Myocyte (in vitro differentiated cells): ENCODE data around the gene HSPA12A. TPM values are rescaled to one million over a fixed set of nuclear protein-coding genes. Genes with fewer than 3 reads are reported as not detected.
A peak's percentile ranks its signal among the peaks of the same experiment; 100 is the strongest.

Experiments
- DNase-seq: peaks from one replicate; pipeline ENCODE4 v3.0.0-alpha.2; 2012; ENCODE audit warnings: low read depth
- total RNA-seq: library from RNA; depleted of rRNA; stranded (reverse); fragments of >200 nt; gene quantifications from 2 replicates; pipeline ENCODE4 v1.2.3, GENCODE V29; 2014

The HSPA12A gene
- total RNA-seq, 1 donor from 2014 or later: 7.8 TPM

- DNase-seq: no peak
Observed at GRCh38 chr10:116694243-116694926, 48.0 kb downstream of the HSPA12A start.

GRCh38 chr10:116692225-116692624 lies 50.1 kb downstream of the HSPA12A start:
- no peak for DNase-seq

- peak; percentile 50 for DNase-seq
Observed at GRCh38 chr10:116691635-116692034, 50.7 kb downstream of the HSPA12A start.

- peak; percentile 28 for DNase-seq
Observed at GRCh38 chr10:116690356-116691322, 51.7 kb downstream of the HSPA12A start.

- no peak for DNase-seq
Observed at GRCh38 chr10:116689744-116690143, 52.6 kb downstream of the HSPA12A start.

GRCh38 chr10:116688741-116689495 lies 53.4 kb downstream of the HSPA12A start:
- no peak for DNase-seq

GRCh38 chr10:116688241-116688711 lies 54.1 kb downstream of the HSPA12A start:
- peak; percentile 77 for DNase-seq

GRCh38 chr10:116687633-116688032 lies 54.7 kb downstream of the HSPA12A start:
- no peak for DNase-seq

- DNase-seq: no peak
Observed at GRCh38 chr10:116686632-116687031, 55.7 kb downstream of the HSPA12A start.

- no peak for DNase-seq
Observed at GRCh38 chr10:116685807-116686206, 56.6 kb downstream of the HSPA12A start.

GRCh38 chr10:116684781-116685180 lies 57.6 kb downstream of the HSPA12A start:
- no peak for DNase-seq

GRCh38 chr10:116683821-116684220 lies 58.5 kb downstream of the HSPA12A start:
- no peak for DNase-seq

- no peak for DNase-seq
Observed at GRCh38 chr10:116683166-116683565, 59.2 kb downstream of the HSPA12A start.

GRCh38 chr10:116679351-116679750 lies 63.0 kb downstream of the HSPA12A start:
- no peak for DNase-seq

GRCh38 chr10:116676633-116677032 lies 65.7 kb downstream of the HSPA12A start:
- DNase-seq: no peak

- no peak for DNase-seq
Observed at GRCh38 chr10:116676118-116676517, 66.2 kb downstream of the HSPA12A start.

GRCh38 chr10:116674901-116675423 lies 67.4 kb downstream of the HSPA12A start:
- DNase-seq: no peak

- no peak for DNase-seq
Observed at GRCh38 chr10:116673866-116674265, 68.5 kb downstream of the HSPA12A start.

GRCh38 chr10:116672891-116673290 lies 69.5 kb downstream of the HSPA12A start:
- no peak for DNase-seq

GRCh38 chr10:116671274-116671926 lies 71.0 kb downstream of the HSPA12A start:
- DNase-seq: no peak

GRCh38 chr10:116670706-116671105 lies 71.7 kb downstream of the HSPA12A start:
- DNase-seq: no peak
